Panc1 (cell line): Measurements from ENCODE around the gene TMEM132C. TPM values are rescaled to one million over a fixed set of nuclear protein-coding genes. Genes with fewer than 3 reads are reported as not detected.

Experiments
- ATAC-seq: fragments of 200-7000 bp; cut with Tn5 transposase; 2 replicates; pipeline ENCODE4 v1.9.1; 2020; ENCODE audit warnings: mild to moderate bottlenecking, moderate library complexity
- BruUV-seq: library from RNA; stranded (reverse); fragments of 400-500 nt; replicated peaks from 2 replicates; lab custom pipeline; 2021; lab: Mats Ljungman, UMichigan
- CTCF ChIA-PET: fragments of 300-600 bp; sonication (Branson Sonifier 250); formaldehyde crosslinking; loops from one replicate; lab custom pipeline; 2022; ENCODE audit warnings: antibody characterized with exemption; lab: Charles Lee
- POLR2A ChIA-PET: fragments of 300-600 bp; sonication (Branson Sonifier 250); formaldehyde crosslinking; loops from one replicate; lab custom pipeline; 2022; ENCODE audit warnings: antibody characterized with exemption; lab: Charles Lee
- DNase-seq: peaks from one replicate; pipeline ENCODE4 v3.0.0-alpha.2; 2010; ENCODE audit warnings: low read depth, low spot score
- H3K27ac ChIP-seq: 2 replicates; pipeline ENCODE4 v1.5.1; 2011; ENCODE audit warnings: mild to moderate bottlenecking, low read length, inconsistent platforms
- H3K27me3 ChIP-seq: fragments of 200-500 bp; sonication (Bioruptor generic); 2 replicates; pipeline ENCODE4 v1.6.0; 2014; ENCODE audit warnings: low read length, inconsistent platforms; ENCODE audit not compliant: control insufficient read depth, insufficient read depth
- H3K36me3 ChIP-seq: fragments of 200-500 bp; sonication (Bioruptor generic); 2 replicates; pipeline ENCODE4 v1.5.1; 2014; ENCODE audit warnings: inconsistent platforms, mild to moderate bottlenecking, low read length, moderate library complexity; ENCODE audit not compliant: control insufficient read depth, insufficient read depth
- H3K4me1 ChIP-seq: 2 replicates; pipeline ENCODE4 v1.5.1; 2011; ENCODE audit warnings: inconsistent platforms, mild to moderate bottlenecking, low read length, moderate library complexity; ENCODE audit not compliant: control insufficient read depth, insufficient read depth
- H3K4me3 ChIP-seq, 2 experiments: 2 replicates each; pipeline ENCODE4 v1.5.1; 2011 to 2012; ENCODE audit warnings: low read depth in 2 of 2, low read length in 2 of 2, mild to moderate bottlenecking in 2 of 2, inconsistent platforms in 1 of 2, moderate library complexity in 1 of 2
- H3K9me3 ChIP-seq: fragments of 200-500 bp; sonication (Bioruptor generic); 2 replicates; pipeline ENCODE4 v1.5.1; 2014; ENCODE audit warnings: low read depth, mild to moderate bottlenecking, inconsistent platforms, low read length, moderate library complexity; ENCODE audit not compliant: control insufficient read depth, insufficient read depth
- CTCF ChIP-seq: fragments of 450-650 bp; IDR thresholded peaks from 2 replicates; pipeline ENCODE4 v1.5.1; 2017; ENCODE audit warnings: mild to moderate bottlenecking
- POLR2AphosphoS5 ChIP-seq: IDR thresholded peaks from 2 replicates; pipeline ENCODE4 v1.6.1; 2012; ENCODE audit warnings: mild to moderate bottlenecking, low read depth, low read length, moderate library complexity
- REST ChIP-seq, 2 experiments: IDR thresholded peaks; 2 replicates each; pipeline ENCODE4 v1.6.1; 2011 to 2012; ENCODE audit warnings: low read depth in 2 of 2, control low read depth in 1 of 2, low read length in 1 of 2, mild to moderate bottlenecking in 1 of 2, moderate library complexity in 1 of 2; ENCODE audit not compliant: insufficient read depth in 1 of 2
- SIN3A ChIP-seq: IDR thresholded peaks from 2 replicates; pipeline ENCODE4 v1.6.1; 2012; ENCODE audit warnings: low read depth, mild to moderate bottlenecking, low read length, moderate library complexity, borderline replicate concordance; ENCODE audit not compliant: insufficient read depth
- TCF7L2 ChIP-seq: IDR thresholded peaks from 2 replicates; pipeline ENCODE4 v1.6.1; 2011; ENCODE audit warnings: mild to moderate bottlenecking, low read depth, low read length, inconsistent platforms
- in situ Hi-C: cut with HindIII; loops from 2 replicates; pipeline ENCODE4 v1.10.0; 2016; ENCODE audit warnings: low sequenced_read_pairs, low pct_unique_long_range_greater_than_20kb
- intact Hi-C: fragments of 100-400 bp; cut with micrococcal nuclease; formaldehyde crosslinking; loops from one replicate; pipeline ENCODE4 v1.10.0; 2022; ENCODE audit not compliant: unreplicated experiment
- total RNA-seq: library from RNA; stranded (reverse); gene quantifications from one replicate; pipeline ENCODE4 v1.2.1, GENCODE V29; 2021; ENCODE audit not compliant: unreplicated experiment

The TMEM132C gene
- total RNA-seq, 1 experiment from 2014 or later: not detected

GRCh38 chr12:128595609-128596008, 328.6 kb downstream of the TMEM132C start:
- H3K9me3 ChIP-seq: no peaks in the 10 kb centered on the region
- H3K4me3 ChIP-seq: no peak overlapping the region
- ATAC-seq (no peak), DNase-seq (no peak)
- in situ Hi-C loops: no loop called here
- H3K27me3 ChIP-seq: no peaks in the 10 kb centered on the region
- no peaks in the 10 kb centered on the region for H3K4me1 ChIP-seq
- BruUV-seq: no TSS peak
- intact Hi-C loops: no loop called here
- H3K27ac ChIP-seq: no peak overlapping the region
- TF ChIP-seq SIN3A: no peak
- TF ChIP-seq TCF7L2: no peak
- no peak for TF ChIP-seq POLR2AphosphoS5
- TF ChIP-seq CTCF: no peak
- no peak for TF ChIP-seq REST (IDR thresholded peaks at IDR 0.05; ENCODE audit: insufficient read depth in 1 of 2, low read depth in 2 of 2, low read length in 1 of 2)
- CTCF ChIA-PET: no interaction called here
- POLR2A ChIA-PET: no interaction called here
- H3K36me3 ChIP-seq: no peaks in the 10 kb centered on the region

DNA sequence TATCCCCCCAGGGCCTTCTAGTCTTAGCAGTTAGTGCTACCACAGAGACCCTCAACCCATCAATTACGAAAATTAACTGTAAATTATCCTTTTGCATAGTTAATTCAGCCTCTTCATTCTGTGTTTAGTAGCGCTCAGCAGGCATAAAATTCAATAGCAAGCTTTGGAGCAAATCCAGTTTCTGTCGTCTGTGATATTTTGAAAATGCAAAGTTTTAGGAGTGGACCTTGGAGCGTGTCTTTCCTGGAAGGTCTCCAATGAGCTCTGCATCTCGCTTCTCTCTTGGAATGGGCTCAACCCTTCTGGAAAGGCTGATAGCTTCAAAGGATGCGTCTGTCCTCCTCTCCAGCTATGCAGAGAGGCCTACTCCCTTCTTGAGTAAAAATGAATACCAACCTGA, 333.9 kb downstream of the TMEM132C start:
- ATAC-seq: no peak

More for the DNA sequence above, 333.9 kb downstream of the TMEM132C start:
- Histone ChIP-seq H3K9me3 (no peaks in the 10 kb centered on the region), H3K36me3 (no peaks in the 10 kb centered on the region), H3K4me3 (no peak overlapping the region), H3K27me3 (no peaks in the 10 kb centered on the region), H3K27ac (no peak overlapping the region), H3K4me1 (no peaks in the 10 kb centered on the region)
- ChIA-PET CTCF (no interaction called here), POLR2A (no interaction called here)
- intact Hi-C loops (no loop called here), in situ Hi-C loops (no loop called here)
- TF ChIP-seq CTCF (no peak), SIN3A (no peak), POLR2AphosphoS5 (no peak), TCF7L2 (no peak), REST (IDR thresholded peaks at IDR 0.05; ENCODE audit: insufficient read depth in 1 of 2, low read depth in 2 of 2, low read length in 1 of 2) (no peak)
- no TSS peak for BruUV-seq
- DNase-seq: no peak
